B cell (primary cell): ENCODE results near the gene UGT2B17. TPM values are rescaled to one million over a fixed set of nuclear protein-coding genes. Genes with fewer than 3 reads are reported as not detected.

Experiments
- ATAC-seq: fragments of 200-7000 bp; cut with Tn5 transposase; one replicate; pipeline ENCODE4 v1.10.0; 2021; ENCODE audit warnings: low read depth, mild to moderate bottlenecking, moderate number of reproducible peaks, moderate library complexity
- CTCF ChIA-PET: fragments of 350-600 bp; sonication (Branson Sonifier 250); formaldehyde crosslinking; loops from one replicate; lab custom pipeline; 2021; ENCODE audit warnings: antibody characterized with exemption, inconsistent platforms; lab: Charles Lee
- POLR2A ChIA-PET: fragments of 350-600 bp; sonication (Branson Sonifier 250); formaldehyde crosslinking; loops from one replicate; lab custom pipeline; 2021; ENCODE audit warnings: antibody characterized with exemption; lab: Charles Lee
- DNase-seq: peaks from one replicate; pipeline ENCODE4 v3.0.0; 2013
- H2AFZ ChIP-seq: 2 replicates; pipeline ENCODE4 v1.6.1; 2012; ENCODE audit warnings: mild to moderate bottlenecking, low read depth, low read length; ENCODE audit not compliant: insufficient read depth, poor library complexity, severe bottlenecking
- H3K27ac ChIP-seq, 2 donors: 1 replicate in 1 of 2; 2 replicates in 1 of 2; pipeline ENCODE4 v1.5.1; 2012 to 2013; ENCODE audit warnings: low read length in 2 of 2, mild to moderate bottlenecking in 2 of 2, moderate library complexity in 1 of 2
- H3K27me3 ChIP-seq, 4 experiments: fragments of 200-600 bp in 1 of 4; sonication (generic) in 1 of 4; replicated peaks in 1 of 4; 1 replicate in 2 of 4; 2 replicates in 2 of 4; pipeline versions ENCODE4 v1.6.1 to v1.7.0; 2013 to 2016; ENCODE audit warnings: low read length in 3 of 4, mild to moderate bottlenecking in 2 of 4, mixed read lengths in 1 of 4, moderate library complexity in 1 of 4; ENCODE audit not compliant: insufficient read depth in 4 of 4, control insufficient read depth in 3 of 4; ENCODE audit errors: control extremely low read depth in 1 of 4
- H3K36me3 ChIP-seq, 2 experiments: replicated peaks in 1 of 2; 1 replicate in 1 of 2; 2 replicates in 1 of 2; pipeline versions ENCODE4 v1.6.1 to v1.7.1; 2013; ENCODE audit warnings: low read length in 1 of 2; ENCODE audit not compliant: insufficient read depth in 2 of 2, control insufficient read depth in 1 of 2; ENCODE audit errors: control extremely low read depth in 1 of 2, extremely low read depth in 1 of 2
- H3K4me1 ChIP-seq, 2 donors: fragments of 200-600 bp in 1 of 2; sonication (generic) in 1 of 2; 1 replicate in 1 of 2; 2 replicates in 1 of 2; pipeline versions ENCODE4 v1.5.1 to v1.6.1; 2013 to 2017; ENCODE audit warnings: low read length in 2 of 2; ENCODE audit not compliant: control insufficient read depth in 2 of 2, insufficient read depth in 2 of 2
- H3K4me2 ChIP-seq: replicated peaks from 2 replicates; pipeline ENCODE3; 2012; ENCODE audit warnings: mild to moderate bottlenecking, low read depth, low read length; ENCODE audit not compliant: poor library complexity, severe bottlenecking
- H3K4me3 ChIP-seq, 5 experiments: fragments of 200-600 bp in 1 of 5; sonication (generic) in 1 of 5; 1 replicate in 3 of 5; 2 replicates in 2 of 5; pipeline versions ENCODE4 v1.5.1 to v1.7.0; 2011 to 2016; ENCODE audit warnings: low read length in 4 of 5, mild to moderate bottlenecking in 4 of 5, low read depth in 2 of 5, control low read depth in 1 of 5, moderate library complexity in 1 of 5; ENCODE audit not compliant: insufficient read depth in 1 of 5; ENCODE audit errors: control extremely low read depth in 1 of 5, extremely low read depth in 1 of 5
- H3K79me2 ChIP-seq: fragments of 200-600 bp; sonication (generic); one replicate; pipeline ENCODE4 v1.6.0; 2016; ENCODE audit warnings: low read length; ENCODE audit not compliant: control insufficient read depth, insufficient read depth
- H3K9ac ChIP-seq: fragments of 200-600 bp; sonication (generic); 2 replicates; pipeline ENCODE4 v1.6.1; 2017; ENCODE audit warnings: mild to moderate bottlenecking, low read length, moderate library complexity
- H3K9me3 ChIP-seq, 3 donors: one replicate each; pipeline versions ENCODE4 v1.6.1 to v1.7.1; 2013; ENCODE audit warnings: low read length in 2 of 3; ENCODE audit not compliant: control insufficient read depth in 2 of 3, insufficient read depth in 1 of 3; ENCODE audit errors: control extremely low read depth in 1 of 3
- H4K20me1 ChIP-seq: 2 replicates; pipeline ENCODE4 v1.6.0; 2012; ENCODE audit warnings: mild to moderate bottlenecking, low read length; ENCODE audit not compliant: insufficient read depth, control insufficient read depth, poor library complexity, severe bottlenecking
- H3K27ac Mint-ChIP-seq: one replicate; pipeline ENCODE4 v1.8.0; 2021; ENCODE audit warnings: mixed read lengths
- H3K27me3 Mint-ChIP-seq: one replicate; pipeline ENCODE4 v1.8.0; 2021; ENCODE audit warnings: mixed read lengths
- H3K4me1 Mint-ChIP-seq: one replicate; pipeline ENCODE4 v1.8.0; 2021; ENCODE audit warnings: mixed read lengths
- H3K4me3 Mint-ChIP-seq: one replicate; pipeline ENCODE4 v1.8.0; 2021; ENCODE audit warnings: mixed read lengths
- H3K9me3 Mint-ChIP-seq: one replicate; pipeline ENCODE4 v1.8.0; 2022; ENCODE audit warnings: mixed read lengths; ENCODE audit not compliant: insufficient read depth
- EZH2 ChIP-seq: IDR thresholded peaks from 2 replicates; pipeline ENCODE4 v1.6.1; 2012; ENCODE audit warnings: borderline replicate concordance, low read depth, mild to moderate bottlenecking, moderate library complexity, low read length; ENCODE audit not compliant: insufficient read depth, poor library complexity, severe bottlenecking
- WGBS: methylation state at CpG from one replicate; pipeline ENCODE4 v1.1.5; 2013; ENCODE audit warnings: missing lambda C conversion rate; ENCODE audit not compliant: insufficient coverage; 5-methylcytosine and 5-hydroxymethylcytosine counted together
- intact Hi-C: fragments of 100-400 bp; cut with micrococcal nuclease; formaldehyde crosslinking; loops from one replicate; pipeline ENCODE4 v1.10.0; 2022
- polyA plus RNA-seq: library from polyadenylated mRNA; depleted of rRNA; stranded (reverse); fragments of >200 nt; gene quantifications from 2 replicates; pipeline ENCODE4 v1.2.3, GENCODE V29; 2012
- total RNA-seq, 2 donors: library from RNA; stranded (reverse); fragments of 120-200 nt in 1 of 2; gene quantifications; 1 replicate in 1 of 2; 2 replicates in 1 of 2; pipeline versions ENCODE4 v1.2.3 to v1.2.4, GENCODE V29; 2013 to 2022
- TF ChIP-seq, protein P1 (sequence below): fragments of 200-600 bp; IDR thresholded peaks from one replicate; pipeline ENCODE4 v1.8.0; 2022; ENCODE audit warnings: antibody characterized with exemption, mild to moderate bottlenecking

UGT2B17 gene
- total and polyA plus RNA-seq, 2 donors (not counting 1 experiment from before 2014, with no cell fraction given) = 0.52 TPM; not detected in 1

GRCh38 chr4:68613752-68614151, 37.6 kb upstream of the UGT2B17 start:
- Mint-ChIP-seq H3K4me1 (no peaks in the 10 kb centered on the region), H3K9me3 (no peaks in the 10 kb centered on the region), H3K27ac (no peak overlapping the region), H3K27me3 (peaks cover 3% of the 10 kb centered on the region), H3K4me3 (no peak overlapping the region)
- Histone ChIP-seq H3K4me3 (no peak overlapping the region), H3K27ac (no peak overlapping the region), H3K4me1 (no peaks in the 10 kb centered on the region), H3K9me3 (no peaks in the 10 kb centered on the region), H3K4me2 (no peak overlapping the region), H3K27me3 (no peaks in the 10 kb centered on the region), H4K20me1 (no peaks in the 10 kb centered on the region), H3K36me3 (no peaks in the 10 kb centered on the region), H3K9ac (no peak overlapping the region), H3K79me2 (no peaks in the 10 kb centered on the region), H2AFZ (no peak overlapping the region)
- ChIA-PET CTCF (no interaction called here), POLR2A (no interaction called here)
- no peak for ATAC-seq
- intact Hi-C loops = no loop called here
- no peak for TF ChIP-seq EZH2
- TF ChIP-seq, protein P1, sequence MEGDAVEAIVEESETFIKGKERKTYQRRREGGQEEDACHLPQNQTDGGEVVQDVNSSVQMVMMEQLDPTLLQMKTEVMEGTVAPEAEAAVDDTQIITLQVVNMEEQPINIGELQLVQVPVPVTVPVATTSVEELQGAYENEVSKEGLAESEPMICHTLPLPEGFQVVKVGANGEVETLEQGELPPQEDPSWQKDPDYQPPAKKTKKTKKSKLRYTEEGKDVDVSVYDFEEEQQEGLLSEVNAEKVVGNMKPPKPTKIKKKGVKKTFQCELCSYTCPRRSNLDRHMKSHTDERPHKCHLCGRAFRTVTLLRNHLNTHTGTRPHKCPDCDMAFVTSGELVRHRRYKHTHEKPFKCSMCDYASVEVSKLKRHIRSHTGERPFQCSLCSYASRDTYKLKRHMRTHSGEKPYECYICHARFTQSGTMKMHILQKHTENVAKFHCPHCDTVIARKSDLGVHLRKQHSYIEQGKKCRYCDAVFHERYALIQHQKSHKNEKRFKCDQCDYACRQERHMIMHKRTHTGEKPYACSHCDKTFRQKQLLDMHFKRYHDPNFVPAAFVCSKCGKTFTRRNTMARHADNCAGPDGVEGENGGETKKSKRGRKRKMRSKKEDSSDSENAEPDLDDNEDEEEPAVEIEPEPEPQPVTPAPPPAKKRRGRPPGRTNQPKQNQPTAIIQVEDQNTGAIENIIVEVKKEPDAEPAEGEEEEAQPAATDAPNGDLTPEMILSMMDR = no peak
- DNase-seq = no peak
- no CpG with 5 or more reads among the region's 1 CpG for WGBS

GRCh38 chr4:68606240-68606639, 30.1 kb upstream of the UGT2B17 start:
- Histone ChIP-seq H3K4me1 (no peaks in the 10 kb centered on the region), H3K4me2 (no peak overlapping the region), H3K4me3 (no peak overlapping the region), H3K9me3 (peaks cover 0 to 6% (median 0%) of the 10 kb centered on the region in 3 donors), H3K27ac (no peak overlapping the region), H2AFZ (no peak overlapping the region), H4K20me1 (no peaks in the 10 kb centered on the region), H3K9ac (no peak overlapping the region), H3K27me3 (no peaks in the 10 kb centered on the region), H3K79me2 (no peaks in the 10 kb centered on the region), H3K36me3 (no peaks in the 10 kb centered on the region)
- WGBS = no CpG with 5 or more reads among the region's 1 CpG
- ATAC-seq = no peak
- Mint-ChIP-seq H3K4me3 (no peak overlapping the region), H3K9me3 (no peaks in the 10 kb centered on the region), H3K4me1 (no peaks in the 10 kb centered on the region), H3K27ac (no peak overlapping the region), H3K27me3 (peaks cover 3% of the 10 kb centered on the region)
- intact Hi-C loops = no loop called here
- TF ChIP-seq, protein P1 = no peak
- TF ChIP-seq EZH2 = no peak
- CTCF ChIA-PET = no interaction called here
- no peak for DNase-seq
- POLR2A ChIA-PET = no interaction called here
